HepG2 (cell line): Measurements from ENCODE around the gene NR3C2. TPM values are rescaled to one million over a fixed set of nuclear protein-coding genes. Genes with fewer than 3 reads are reported as not detected.

Experiments
- PATZ1 ChIP-seq: sonication (generic); formaldehyde crosslinking; IDR thresholded peaks from 2 replicates; pipeline ENCODE4 v1.4.0; 2020; ENCODE audit warnings: missing genetic modification reagents
- TRIM24 ChIP-seq: sonication (generic); formaldehyde crosslinking; IDR thresholded peaks from 2 replicates; pipeline ENCODE4 v1.8.0; 2022; ENCODE audit warnings: mild to moderate bottlenecking, missing genetic modification reagents
- ZBTB40 ChIP-seq, 2 experiments: fragments of 450-650 bp in 1 of 2; sonication (generic) in 1 of 2; formaldehyde crosslinking in 1 of 2; IDR thresholded peaks; 2 replicates each; pipeline versions ENCODE4 v1.6.1 to v1.8.0; 2016 to 2022; ENCODE audit warnings: antibody characterized with exemption in 1 of 2, mild to moderate bottlenecking in 1 of 2, missing genetic modification reagents in 1 of 2
- polyA plus RNA-seq, 8 experiments: library from polyadenylated mRNA; depleted of rRNA in 3 of 8; stranded (reverse) in 7 of 8; unstranded in 1 of 8; fragments of >200 nt; fragmentation: Illumina TruSeq in 4 of 8; extraction: Trizol in 4 of 8; gene quantifications; 2 replicates each; pipeline versions ENCODE4 v1.2.1 to v1.2.3, GENCODE V29; 2011 to 2016; ENCODE audit warnings: low read depth in 4 of 8, missing spikeins in 1 of 8, mixed read lengths in 1 of 8; ENCODE audit not compliant: insufficient read depth in 1 of 8
- total RNA-seq, 5 experiments: library from RNA; depleted of rRNA; stranded (reverse); fragments of >200 nt; fragmentation: Illumina TruSeq; extraction: Trizol; gene quantifications; 2 replicates each; pipeline ENCODE4 v1.2.3, GENCODE V29; 2016; ENCODE audit warnings: low read depth in 1 of 5

NR3C2 gene
- total and polyA plus RNA-seq, 2 of the 13 experiments (the other 11 are each of a cell fraction or from before 2014, with no cell fraction given) = 0.26 to 0.46 TPM

DNA sequence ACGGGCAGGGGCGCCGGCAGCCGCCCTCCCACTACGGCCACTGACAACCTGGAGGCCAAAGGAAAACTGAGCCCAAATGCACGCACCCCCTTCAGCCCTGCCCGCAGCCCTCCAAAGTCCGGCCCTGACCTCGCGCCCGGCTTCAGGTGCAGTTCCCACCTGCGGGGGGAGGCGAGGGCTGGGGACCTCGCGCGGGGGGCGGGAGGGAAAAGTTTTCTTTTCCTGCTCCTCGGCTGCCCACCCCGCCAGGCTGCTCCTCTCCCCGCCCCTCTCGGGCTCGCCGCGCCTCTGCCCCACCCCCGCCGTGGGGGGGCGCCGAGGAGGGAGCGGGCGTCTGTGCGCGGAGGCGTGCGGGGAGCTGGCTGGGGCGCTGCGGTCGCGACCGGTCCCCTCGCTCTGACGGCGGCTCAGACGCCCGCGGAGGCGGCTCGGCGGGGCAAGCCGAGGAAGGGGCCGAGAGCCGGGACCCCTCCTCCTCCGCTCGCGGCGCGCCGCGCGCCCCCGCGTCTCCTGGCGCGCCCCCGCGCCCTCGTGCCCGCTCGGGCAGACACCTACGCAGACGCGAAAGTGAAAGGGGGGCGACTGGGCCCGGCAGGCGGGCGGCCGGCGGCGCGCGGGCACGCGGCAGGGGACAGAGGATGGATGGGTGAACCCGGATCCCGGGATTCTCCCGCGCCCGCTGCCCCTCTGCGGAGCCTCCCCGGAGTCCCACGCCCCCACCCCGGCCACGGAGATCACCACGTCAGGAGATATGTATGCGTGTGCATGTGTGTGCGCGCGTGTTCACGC lies 3.1 kb upstream of the NR3C2 start (continued):
- no peak for TF ChIP-seq ZBTB40 (IDR thresholded peaks at IDR 0.05)
- no peak for TF ChIP-seq ZBTB40 (CRISPR knock-in tag; IDR thresholded peaks at IDR 0.05)
- no peak for TF ChIP-seq TRIM24 (CRISPR knock-in tag)
- peak; percentile 44; the same call in 1 of the 2 replicates for TF ChIP-seq PATZ1
- TF ChIP-seq, all 625 proteins: peak for 4
